GM19238 (cell line): ENCODE measurements around the gene LHFPL2.

Experiments
- DNase-seq: peaks from one replicate; pipeline ENCODE4 v3.0.0; 2011; ENCODE audit warnings: low spot score; ENCODE audit not compliant: insufficient read length

Gene LHFPL2

GRCh38 chr5:78505860-78506259, 142.7 kb downstream of the LHFPL2 start:
- DNase-seq = no peak

GRCh38 chr5:78504704-78505677, 143.6 kb downstream of the LHFPL2 start:
- no peak for DNase-seq

- no peak for DNase-seq
Measured at GRCh38 chr5:78503958-78504653, 144.5 kb downstream of the LHFPL2 start.

GRCh38 chr5:78501411-78502352, 146.9 kb downstream of the LHFPL2 start:
- DNase-seq = no peak

- no peak for DNase-seq
Measured at GRCh38 chr5:78500871-78501270, 147.7 kb downstream of the LHFPL2 start.

GRCh38 chr5:78500028-78500427, 148.5 kb downstream of the LHFPL2 start:
- DNase-seq = no peak

GRCh38 chr5:78499485-78499884, 149.1 kb downstream of the LHFPL2 start:
- DNase-seq = no peak

GRCh38 chr5:78497573-78498533, 150.7 kb downstream of the LHFPL2 start:
- no peak for DNase-seq

- DNase-seq = no peak
Measured at GRCh38 chr5:78496373-78496772, 152.2 kb downstream of the LHFPL2 start.

GRCh38 chr5:78495800-78496199, 152.8 kb downstream of the LHFPL2 start:
- DNase-seq = no peak

- DNase-seq = no peak
Measured at GRCh38 chr5:78492650-78493049, 155.9 kb downstream of the LHFPL2 start.

- DNase-seq = no peak
Measured at GRCh38 chr5:78492224-78492623, 156.3 kb downstream of the LHFPL2 start.

- no peak for DNase-seq
Measured at GRCh38 chr5:78490709-78491485, 157.7 kb downstream of the LHFPL2 start.

- DNase-seq = no peak
Measured at GRCh38 chr5:78487846-78488245, 160.7 kb downstream of the LHFPL2 start.

GRCh38 chr5:78486218-78486617, 162.4 kb downstream of the LHFPL2 start:
- DNase-seq = no peak

GRCh38 chr5:78483809-78484521, 164.6 kb downstream of the LHFPL2 start:
- DNase-seq = no peak

- no peak for DNase-seq
Measured at GRCh38 chr5:78482948-78483347, 165.6 kb downstream of the LHFPL2 start.

- DNase-seq = no peak
Measured at GRCh38 chr5:78476795-78477194, 171.8 kb downstream of the LHFPL2 start.

GRCh38 chr5:78475370-78475769, 173.2 kb downstream of the LHFPL2 start:
- no peak for DNase-seq
